Loucy (cell line): ENCODE measurements around the gene CNIH4.
"Not testable (repeated sequence)": the region's sequence is repeated elsewhere in the genome, so short reads cannot be mapped to it uniquely, and the experiment has no call there.

Source experiments
- H2AFZ ChIP-seq: fragments of 200-600 bp; sonication (generic); 2 replicates; pipeline ENCODE4 v1.6.0; 2016; ENCODE audit warnings: antibody characterized with exemption, mild to moderate bottlenecking, low read length, moderate library complexity
- H3F3A ChIP-seq: fragments of 200-600 bp; 2 replicates; pipeline ENCODE4 v1.6.0; 2016; ENCODE audit warnings: antibody characterized with exemption, low read depth, mild to moderate bottlenecking
- H3K27me3 ChIP-seq: fragments of 200-600 bp; sonication (generic); 2 replicates; pipeline ENCODE4 v1.6.1; 2014; ENCODE audit warnings: low read length, mild to moderate bottlenecking; ENCODE audit not compliant: insufficient read depth, poor library complexity, severe bottlenecking
- H3K36me3 ChIP-seq: fragments of 200-600 bp; sonication (generic); 2 replicates; pipeline ENCODE4 v1.6.1; 2016; ENCODE audit warnings: low read length; ENCODE audit not compliant: insufficient read depth
- H3K4me1 ChIP-seq: fragments of 200-600 bp; sonication (generic); 2 replicates; pipeline ENCODE4 v1.5.1; 2014; ENCODE audit warnings: low read length, mild to moderate bottlenecking; ENCODE audit not compliant: insufficient read depth, poor library complexity, severe bottlenecking
- H3K4me2 ChIP-seq: fragments of 200-600 bp; sonication (generic); 2 replicates; pipeline ENCODE4 v1.6.0; 2014; ENCODE audit warnings: antibody characterized with exemption, low read length, low read depth, mild to moderate bottlenecking; ENCODE audit not compliant: poor library complexity, severe bottlenecking
- H3K4me3 ChIP-seq: fragments of 200-600 bp; sonication (generic); 2 replicates; pipeline ENCODE4 v1.5.1; 2014; ENCODE audit warnings: low read length, mild to moderate bottlenecking, mixed read lengths; ENCODE audit not compliant: poor library complexity, severe bottlenecking
- H3K79me2 ChIP-seq: fragments of 200-600 bp; sonication (generic); 2 replicates; pipeline ENCODE4 v1.6.1; 2014; ENCODE audit warnings: low read length; ENCODE audit not compliant: insufficient read depth
- H3K9ac ChIP-seq: fragments of 200-600 bp; sonication (generic); 2 replicates; pipeline ENCODE4 v1.6.0; 2014; ENCODE audit warnings: mild to moderate bottlenecking, low read depth, low read length, moderate library complexity; ENCODE audit not compliant: poor library complexity, severe bottlenecking
- H3K9me2 ChIP-seq: fragments of 200-600 bp; sonication (generic); replicated peaks from 2 replicates; pipeline ENCODE4 v1.6.1; 2016; ENCODE audit warnings: low read depth, low read length, mixed read lengths
- H3K9me3 ChIP-seq: fragments of 200-600 bp; sonication (generic); 2 replicates; pipeline ENCODE4 v1.6.1; 2014; ENCODE audit warnings: mild to moderate bottlenecking, antibody characterized with exemption, low read length, low read depth; ENCODE audit not compliant: insufficient read depth
- H4K20me1 ChIP-seq: fragments of 200-600 bp; sonication (generic); 2 replicates; pipeline ENCODE4 v1.6.0; 2014; ENCODE audit warnings: antibody characterized with exemption, low read length, mild to moderate bottlenecking; ENCODE audit not compliant: insufficient read depth, poor library complexity, severe bottlenecking
- CTCF ChIP-seq: fragments of 200-600 bp; sonication (generic); conservative IDR thresholded peaks from 2 replicates; pipeline ENCODE4 v1.5.1; 2014; ENCODE audit warnings: mild to moderate bottlenecking, antibody characterized with exemption, low read length
- EZH2phosphoT487 ChIP-seq: fragments of 200-600 bp; IDR thresholded peaks from 2 replicates; pipeline ENCODE4 v1.6.1; 2018; ENCODE audit warnings: antibody characterized with exemption, mild to moderate bottlenecking, moderate library complexity, borderline replicate concordance

CNIH4 gene

DNA sequence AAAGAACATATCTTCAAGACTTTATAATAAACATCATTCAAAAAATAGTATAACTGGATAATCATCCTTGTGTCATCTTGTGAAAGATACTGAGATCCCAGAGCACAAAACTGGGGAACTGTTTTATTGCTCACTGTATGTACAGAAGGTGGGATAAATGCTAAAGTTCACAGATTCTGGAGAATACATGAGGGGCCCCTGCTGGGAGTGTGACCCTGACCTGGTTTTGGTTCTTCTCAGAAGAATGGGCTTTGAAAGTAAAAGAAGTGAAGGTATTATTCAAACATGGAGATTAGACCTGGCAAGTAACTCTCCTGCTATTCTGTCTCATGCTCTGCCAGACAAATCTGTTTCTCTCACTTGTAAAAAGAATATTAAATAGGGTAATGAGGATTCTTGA, 63.4 kb downstream of the CNIH4 start:
- H3K4me1 ChIP-seq = no peaks in the 10 kb centered on the region
- no peaks in the 10 kb centered on the region for H3K9me2 ChIP-seq
- TF ChIP-seq CTCF = no peak
- TF ChIP-seq EZH2phosphoT487 = no peak
- no peak overlapping the region for H3K4me3 ChIP-seq
- no peaks in the 10 kb centered on the region for H3K9me3 ChIP-seq
- peaks cover 5% of the 10 kb centered on the region; the same call in 1 of the 2 replicates for H3K79me2 ChIP-seq
- H3F3A ChIP-seq = no peaks in the 10 kb centered on the region
- H4K20me1 ChIP-seq = peaks cover 13% of the 10 kb centered on the region
- H3K4me2 ChIP-seq = no peak overlapping the region
- no peak overlapping the region for H2AFZ ChIP-seq
- no peak overlapping the region for H3K9ac ChIP-seq
- peaks cover 95% of the 10 kb centered on the region for H3K36me3 ChIP-seq
- H3K27me3 ChIP-seq = no peaks in the 10 kb centered on the region

- Histone ChIP-seq H3K4me2 (no peak overlapping the region), H3K27me3 (no peaks in the 10 kb centered on the region), H3K4me1 (peaks cover 14% of the 10 kb centered on the region), H3K9ac (no peak overlapping the region), H3F3A (no peaks in the 10 kb centered on the region), H3K36me3 (peaks cover 55% of the 10 kb centered on the region), H3K9me2 (no peaks in the 10 kb centered on the region), H3K9me3 (no peaks in the 10 kb centered on the region), H4K20me1 (peaks cover 57% of the 10 kb centered on the region), H3K4me3 (no peak overlapping the region), H3K79me2 (peaks cover 52% of the 10 kb centered on the region), H2AFZ (no peak overlapping the region)
- TF ChIP-seq CTCF (no peak), EZH2phosphoT487 (no peak)
Measured at GRCh38 chr1:224425279-224425884, 68.7 kb downstream of the CNIH4 start.

- peaks cover 67% of the 10 kb centered on the region for H3K79me2 ChIP-seq
- not testable (repeated sequence) for H3K4me2 ChIP-seq, H3K9me3 ChIP-seq, H3K4me3 ChIP-seq, H3K9ac ChIP-seq, H3K9me2 ChIP-seq, H3F3A ChIP-seq, H2AFZ ChIP-seq, H3K27me3 ChIP-seq
- H3K36me3 ChIP-seq = peaks cover 42% of the 10 kb centered on the region
- H3K4me1 ChIP-seq = peaks cover 26% of the 10 kb centered on the region
- peaks cover 72% of the 10 kb centered on the region for H4K20me1 ChIP-seq
Measured at GRCh38 chr1:224426869-224427268, 70.2 kb downstream of the CNIH4 start.

DNA sequence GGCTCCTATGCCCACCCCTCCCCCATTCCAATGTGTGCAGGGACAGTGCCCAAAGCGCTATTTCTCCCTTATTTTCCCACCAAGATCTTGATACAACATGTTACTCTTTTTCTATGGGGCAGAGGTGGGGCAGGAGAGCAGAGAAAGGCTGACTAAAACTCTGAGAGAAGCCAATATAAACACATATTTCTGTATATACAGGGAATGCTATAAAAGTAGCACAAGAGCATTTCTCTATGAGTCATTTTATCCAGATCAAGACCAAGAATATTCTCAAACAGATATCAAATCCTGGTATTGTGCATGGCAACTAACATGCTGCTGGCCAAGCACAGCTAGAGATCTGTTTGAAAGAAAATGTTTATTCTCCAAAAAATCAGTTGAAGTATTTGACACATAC, 70.7 kb downstream of the CNIH4 start:
- Histone ChIP-seq H2AFZ (no peak overlapping the region), H4K20me1 (peaks cover 77% of the 10 kb centered on the region), H3K9me2 (no peaks in the 10 kb centered on the region), H3K9ac (no peak overlapping the region), H3K36me3 (peaks cover 38% of the 10 kb centered on the region), H3K4me2 (peak overlapping the region; percentile 45), H3F3A (peaks cover 4% of the 10 kb centered on the region), H3K79me2 (peaks cover 72% of the 10 kb centered on the region), H3K9me3 (no peaks in the 10 kb centered on the region), H3K27me3 (no peaks in the 10 kb centered on the region), H3K4me3 (no peak overlapping the region), H3K4me1 (peaks cover 29% of the 10 kb centered on the region)
- TF ChIP-seq EZH2phosphoT487 (no peak), CTCF (no peak)

DNA sequence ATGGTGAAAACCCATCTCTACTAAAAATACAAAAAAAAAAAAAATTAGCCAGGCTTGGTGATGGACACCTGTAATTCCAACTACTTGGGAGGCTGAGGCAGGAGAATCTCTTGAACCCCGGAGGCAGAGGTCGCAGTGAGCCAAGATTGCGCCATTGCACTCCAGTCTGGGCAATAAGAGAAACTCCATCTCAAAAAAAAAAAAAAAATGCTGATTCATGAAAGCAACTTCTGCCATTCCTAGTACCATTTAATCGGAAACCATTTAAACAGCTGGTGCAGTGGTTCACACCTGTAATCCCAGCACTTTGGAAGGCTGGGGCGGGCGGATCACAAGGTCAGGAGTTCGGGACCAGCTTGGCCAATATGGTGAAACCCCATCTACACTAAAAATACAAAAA, 72.0 kb downstream of the CNIH4 start:
- H3K9me2 ChIP-seq, H3K27me3 ChIP-seq, H2AFZ ChIP-seq, H3K4me3 ChIP-seq, H3K9ac ChIP-seq, H3K9me3 ChIP-seq, H3F3A ChIP-seq: not testable (repeated sequence)
- Histone ChIP-seq H4K20me1 (peaks cover 88% of the 10 kb centered on the region), H3K4me2 (peak overlapping the region; percentile 98), H3K4me1 (peaks cover 37% of the 10 kb centered on the region), H3K79me2 (peaks cover 85% of the 10 kb centered on the region), H3K36me3 (peaks cover 24% of the 10 kb centered on the region)
